ENCODE results near the gene ALKBH5.

The ALKBH5 gene

DNA sequence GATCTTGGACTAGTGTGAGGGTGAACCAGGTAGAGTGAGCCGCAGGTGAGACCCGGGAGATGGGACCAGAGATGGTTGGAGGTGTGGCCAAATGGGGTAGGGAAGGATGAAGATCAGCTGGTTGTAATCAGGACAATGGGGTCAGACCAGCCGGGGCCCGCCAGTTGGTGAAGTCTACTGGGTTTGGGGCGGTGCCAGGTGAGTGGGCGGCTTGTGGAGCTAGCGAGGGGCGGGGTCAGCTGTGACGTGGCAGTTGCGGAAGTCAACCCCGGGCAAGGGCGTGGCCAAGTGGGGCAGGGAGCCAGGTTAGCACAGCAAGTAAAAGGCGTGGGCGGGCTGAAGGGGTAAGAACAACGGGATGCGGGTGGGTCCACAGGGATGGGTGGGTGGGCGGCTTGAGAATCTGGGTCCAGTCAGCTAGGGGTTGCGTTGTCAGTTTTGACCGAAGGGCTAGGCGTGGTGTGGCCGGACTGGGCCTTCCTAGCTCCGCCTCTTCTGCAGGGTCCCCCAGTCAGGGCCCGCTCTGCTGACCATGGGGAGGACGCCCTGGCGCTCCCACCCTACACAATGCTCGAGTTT, 25.5 kb upstream of the ALKBH5 start:
- peak; percentile 93 to 97 for DNase-seq (ENCODE audit: low read depth in 2 of 2)

DNA sequence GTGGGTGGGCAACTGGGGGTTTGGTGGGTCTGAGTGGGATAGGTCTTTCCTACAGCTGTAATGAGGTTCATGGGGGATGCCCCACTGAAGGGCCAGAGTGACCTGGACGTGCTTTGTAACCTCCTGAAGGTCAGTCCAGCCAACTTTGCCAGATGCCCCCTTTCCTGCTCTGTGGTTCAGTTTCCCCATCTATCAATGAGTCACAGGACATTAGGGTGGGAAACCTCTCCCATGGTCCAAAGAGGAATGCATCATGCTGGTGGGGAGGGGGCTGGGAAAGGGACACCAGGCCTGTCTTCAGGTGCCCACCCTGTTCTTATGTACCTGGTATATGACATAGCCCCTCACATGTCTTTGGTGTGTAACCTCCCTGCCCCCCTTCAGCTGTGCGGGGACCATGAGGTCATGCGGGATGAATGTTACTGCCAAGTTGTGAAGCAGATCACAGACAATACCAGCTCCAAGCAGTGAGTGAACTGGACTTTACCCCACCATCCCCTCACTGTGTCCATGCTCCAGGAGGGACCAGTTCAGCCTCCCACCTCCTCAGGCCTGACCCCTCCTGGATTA, 24.0 kb upstream of the ALKBH5 start:
- DNase-seq (ENCODE audit: low read depth in 2 of 2), result no peak

DNA sequence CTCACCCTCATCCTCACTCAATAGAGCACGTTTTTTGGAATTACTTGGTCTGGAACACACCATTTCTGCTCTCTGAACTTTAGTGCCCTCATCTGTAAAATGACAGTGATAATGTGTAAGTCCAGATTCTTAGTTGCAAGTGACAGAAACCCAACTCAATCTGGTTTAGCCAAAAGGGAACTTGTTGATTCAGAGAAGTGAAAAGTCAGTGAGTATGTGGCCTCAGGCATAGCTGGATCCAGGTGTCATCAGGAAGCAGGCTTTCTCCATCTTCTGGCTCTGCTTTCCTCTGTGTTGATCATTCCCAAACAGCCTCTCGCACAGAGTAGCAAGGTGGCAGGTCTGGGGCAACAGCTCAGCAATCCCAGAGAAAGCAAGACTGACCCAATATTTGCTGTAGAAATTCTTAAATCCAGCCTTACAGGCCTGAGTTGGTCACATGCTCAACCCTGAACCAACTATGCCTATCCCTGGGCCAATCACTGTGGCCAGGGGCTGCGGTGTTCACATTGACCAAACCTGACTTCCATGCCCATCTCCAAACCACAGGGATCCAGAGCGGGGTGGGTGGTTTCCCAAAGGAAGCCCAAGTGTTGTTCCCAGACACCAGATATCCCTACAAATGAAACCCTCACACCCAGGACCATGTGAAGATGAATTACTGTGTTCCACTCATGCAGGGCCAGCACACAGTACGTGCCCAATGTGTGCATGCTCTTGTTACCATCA, 23.3 kb upstream of the ALKBH5 start:
- no peak for DNase-seq (ENCODE audit: low read depth in 2 of 2)

DNA sequence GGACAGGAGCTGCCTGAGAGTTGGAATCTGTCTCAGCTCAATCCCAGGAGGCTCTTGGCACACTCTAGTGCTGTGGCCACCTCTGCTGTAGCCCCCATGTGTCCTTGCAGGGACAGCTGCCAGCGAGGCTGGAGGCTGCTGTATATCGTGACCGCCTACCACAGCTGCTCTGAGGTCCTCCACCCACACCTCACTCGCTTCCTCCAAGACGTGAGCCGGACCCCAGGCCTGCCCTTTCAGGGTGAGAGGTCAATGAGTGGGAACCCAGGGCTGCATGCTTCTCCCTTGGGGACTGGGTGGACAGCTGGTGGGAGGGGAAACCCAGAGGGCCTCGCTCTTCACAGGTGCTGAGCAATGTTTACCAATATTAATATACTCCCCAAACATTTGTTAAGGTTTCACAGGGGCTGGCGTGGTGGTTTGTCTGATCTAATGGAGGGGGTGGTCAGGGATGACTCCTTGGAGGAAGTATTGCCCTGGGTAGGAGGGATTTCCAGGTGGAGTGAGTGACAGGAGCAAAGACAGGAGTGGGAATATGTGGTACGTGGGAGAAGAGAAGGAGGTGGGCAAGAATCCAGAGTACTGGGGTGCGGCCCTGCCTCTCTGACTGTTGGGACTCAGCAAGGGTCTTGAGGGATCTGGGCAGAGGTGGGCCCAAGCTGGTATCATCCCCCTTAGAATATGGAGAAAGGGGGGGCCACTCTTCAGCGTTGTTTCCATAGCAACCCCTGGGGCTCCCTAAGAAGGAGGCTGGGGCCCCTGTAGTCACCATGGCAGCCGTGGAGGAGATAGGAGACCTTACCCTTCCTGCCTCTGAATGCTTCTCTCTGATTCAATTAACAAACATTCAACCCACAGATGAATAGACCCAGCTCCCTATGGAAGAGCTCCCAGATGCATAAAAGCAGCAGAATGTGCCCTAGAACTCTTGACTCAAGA, 22.2 kb upstream of the ALKBH5 start:
- no peak for DNase-seq (ENCODE audit: low read depth in 2 of 2)

DNA sequence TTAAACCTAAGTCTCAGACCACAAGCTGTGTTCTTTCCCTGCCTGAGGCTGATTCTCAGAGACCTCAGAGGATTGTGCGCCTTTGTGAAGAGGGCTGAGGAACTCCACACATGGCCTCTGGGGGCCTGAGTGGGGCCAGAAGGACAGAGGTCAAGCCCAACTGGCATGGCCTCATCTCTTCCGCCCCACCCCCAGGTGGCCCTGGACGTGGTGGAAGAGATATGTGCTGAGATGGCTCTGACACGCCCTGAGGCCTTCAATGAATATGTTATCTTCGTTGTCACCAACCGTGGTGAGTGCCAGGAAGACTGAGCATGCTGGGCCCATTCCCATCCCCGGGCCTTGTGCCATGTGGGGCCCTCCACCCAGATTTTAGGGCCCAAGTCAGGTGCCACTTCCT, 20.1 kb upstream of the ALKBH5 start:
- DNase-seq (ENCODE audit: low read depth in 2 of 2), result no peak

DNA sequence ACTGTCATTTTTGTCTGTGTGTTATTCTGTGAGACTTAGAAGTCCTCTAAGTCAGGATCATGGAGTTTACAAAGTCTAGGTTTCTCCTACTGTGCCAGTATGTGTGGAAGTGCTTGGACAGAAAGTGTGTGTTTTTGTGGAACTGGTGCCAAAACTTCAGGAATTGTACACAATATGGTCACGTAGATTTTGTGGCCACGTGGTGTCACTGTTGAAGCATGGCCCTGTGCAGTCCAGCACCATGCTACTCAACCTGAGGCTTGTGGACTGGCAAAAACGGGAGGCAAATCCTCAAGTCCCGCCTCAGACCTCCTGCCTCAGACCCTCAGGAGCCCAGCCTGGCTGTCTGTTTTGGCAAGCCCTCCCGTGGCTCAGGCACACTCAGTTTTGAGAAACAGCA, 16.7 kb upstream of the ALKBH5 start:
- no peak for DNase-seq (ENCODE audit: low read depth in 2 of 2)

DNA sequence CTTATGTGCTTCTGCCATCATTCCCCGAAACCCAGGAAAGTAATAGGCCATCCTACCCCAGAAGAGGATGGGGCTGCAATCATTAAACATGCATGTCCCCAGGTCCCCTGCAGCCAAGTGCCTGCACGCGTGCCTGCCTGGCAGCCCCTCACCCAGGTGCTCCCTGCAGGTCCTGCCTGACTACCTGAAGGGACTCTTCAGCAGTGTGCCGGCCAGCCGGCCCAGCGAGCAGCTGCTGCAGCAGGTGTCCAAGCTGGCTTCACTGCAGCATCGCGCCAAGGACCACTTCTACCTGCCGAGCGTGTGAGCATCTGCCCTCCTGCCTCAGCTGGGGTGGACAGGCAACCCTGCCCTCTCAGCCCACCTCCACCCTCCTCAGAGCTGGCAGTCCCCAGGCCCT, 16.2 kb upstream of the ALKBH5 start:
- DNase-seq (ENCODE audit: low read depth in 2 of 2), result no peak

DNA sequence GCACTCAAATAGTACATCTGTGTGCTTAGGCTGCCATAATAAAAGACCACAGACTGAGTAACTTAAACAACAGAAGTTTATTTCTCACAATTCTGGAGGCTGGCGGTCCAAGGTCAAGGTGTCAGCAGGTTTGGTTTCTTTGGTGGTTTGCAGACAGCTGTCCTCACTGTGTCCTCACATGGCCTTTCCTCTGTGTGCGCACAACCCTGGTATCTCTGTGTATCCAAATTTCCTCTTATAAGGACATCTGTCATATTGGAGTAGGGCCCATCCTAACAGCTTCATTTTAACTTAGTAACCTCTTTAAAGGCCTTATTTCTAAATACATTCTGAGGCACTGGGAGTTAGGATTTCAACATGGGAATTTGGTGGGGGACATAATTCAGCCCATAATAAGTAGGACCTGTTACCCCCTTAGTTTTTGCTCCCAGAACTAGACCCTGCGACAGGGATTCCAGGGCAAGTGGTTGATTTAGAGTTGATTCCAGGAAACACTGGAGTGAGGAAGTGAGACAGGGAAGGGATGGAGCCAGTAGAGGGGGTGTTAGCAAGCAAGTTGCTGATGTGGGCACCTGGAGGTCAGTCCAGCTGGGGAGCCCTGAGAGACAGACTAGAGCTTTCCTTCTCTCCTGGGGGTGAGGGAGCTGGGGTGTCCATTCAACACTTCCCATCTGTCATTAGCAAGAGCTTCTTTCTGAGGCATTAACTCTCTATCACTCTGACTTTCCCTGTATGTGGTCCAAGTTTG, 10.9 kb upstream of the ALKBH5 start:
- no peak for DNase-seq (ENCODE audit: low read depth in 2 of 2)

DNA sequence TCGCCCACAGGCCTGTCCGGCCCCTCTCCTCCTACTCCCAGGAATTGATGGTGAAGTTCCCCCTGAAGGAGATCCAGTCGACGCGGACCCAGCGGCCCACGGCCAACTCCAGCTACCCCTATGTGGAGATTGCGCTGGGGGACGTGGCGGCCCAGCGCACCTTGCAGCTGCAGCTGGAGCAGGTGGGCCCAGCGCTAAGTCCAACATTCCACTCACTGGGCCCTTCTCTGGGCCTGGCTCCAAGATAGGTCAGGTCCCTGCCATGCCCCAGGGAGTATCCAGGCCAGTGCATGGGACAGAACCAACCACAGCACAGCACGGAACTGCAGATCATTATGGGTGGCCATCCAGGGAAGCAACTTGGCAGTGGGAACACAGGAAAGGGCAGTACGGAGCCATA, 9.9 kb upstream of the ALKBH5 start:
- no peak for DNase-seq (ENCODE audit: low read depth in 2 of 2)

DNA sequence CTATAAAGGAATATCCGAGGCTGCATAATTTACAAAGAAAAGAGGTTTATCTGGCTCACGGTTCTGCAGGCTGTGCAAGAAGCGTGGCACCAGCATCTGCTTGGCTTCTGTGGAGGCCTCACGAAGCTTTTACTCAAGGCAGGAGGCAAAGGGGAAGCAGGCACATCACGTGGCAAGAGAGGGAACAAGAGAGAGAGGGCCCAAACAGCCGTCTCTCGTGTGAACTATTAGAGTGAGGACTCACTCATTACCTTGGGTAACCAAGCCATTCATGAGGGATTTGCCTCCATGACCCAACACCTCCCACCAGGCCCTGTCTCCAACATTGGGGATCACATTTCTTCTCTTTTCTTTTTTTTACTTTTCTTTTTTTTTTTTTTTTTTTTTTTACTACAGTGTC, 7.5 kb upstream of the ALKBH5 start:
- DNase-seq (ENCODE audit: low read depth in 2 of 2), result no peak

DNA sequence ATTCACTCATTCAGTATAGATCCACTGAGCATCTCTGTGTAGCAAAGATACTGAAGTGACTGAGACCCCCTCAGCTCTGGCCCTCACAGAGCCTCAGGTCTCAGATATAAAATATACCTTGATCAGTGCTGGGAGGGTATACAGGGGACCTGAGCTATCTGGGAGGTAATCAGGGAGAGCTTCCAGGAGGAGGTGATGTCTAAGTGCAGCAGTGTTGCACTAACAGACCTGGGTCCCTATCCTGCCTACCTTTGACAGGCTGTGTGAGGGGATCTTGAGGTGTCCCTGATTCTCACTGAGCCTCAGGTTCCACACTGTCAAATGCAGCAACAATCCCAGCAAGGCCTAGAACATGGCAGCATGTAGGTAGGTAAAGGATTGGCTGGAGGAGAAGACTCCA, 6.5 kb upstream of the ALKBH5 start:
- no peak for DNase-seq (ENCODE audit: low read depth in 2 of 2)

DNA sequence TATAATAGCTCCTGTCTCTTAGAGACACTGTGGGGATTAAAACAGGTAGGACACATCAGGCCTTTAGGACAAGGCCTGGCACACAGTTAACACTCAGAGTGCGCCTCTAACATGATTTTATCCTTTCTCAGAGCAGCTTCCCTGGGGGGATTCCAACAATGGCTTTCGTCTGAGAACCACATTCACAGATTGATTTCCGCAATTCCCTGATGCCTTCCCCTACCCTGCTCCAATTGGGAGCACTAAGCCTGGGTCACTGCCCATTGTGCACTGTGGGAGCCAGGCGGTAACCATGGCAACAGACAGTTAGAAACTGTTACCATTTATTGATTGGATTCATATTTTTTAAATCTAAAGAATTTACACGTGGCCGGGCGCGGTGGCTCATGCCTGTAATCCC, 5.9 kb upstream of the ALKBH5 start:
- no peak for DNase-seq (ENCODE audit: low read depth in 2 of 2)

DNA sequence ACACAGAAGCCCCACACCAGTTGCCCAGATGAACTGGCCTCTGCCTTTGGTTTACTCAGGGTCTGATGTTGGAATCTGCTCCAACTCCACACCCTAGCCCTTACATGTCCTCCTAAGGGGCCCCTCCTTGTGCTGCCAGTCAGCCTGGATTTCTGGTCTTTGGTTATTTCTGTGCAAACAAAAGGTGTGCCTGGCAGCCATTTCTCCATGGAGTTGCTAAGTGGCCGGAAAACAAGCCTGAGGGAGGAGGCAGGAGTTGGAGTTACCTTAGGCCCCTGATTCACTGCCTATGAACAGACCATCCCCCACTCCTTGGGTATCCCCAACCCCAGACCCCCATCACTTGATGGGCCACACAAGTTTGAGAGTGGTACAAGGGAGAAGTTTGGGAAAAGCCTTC, 4.4 kb upstream of the ALKBH5 start:
- DNase-seq (ENCODE audit: low read depth in 2 of 2), result no peak

DNA sequence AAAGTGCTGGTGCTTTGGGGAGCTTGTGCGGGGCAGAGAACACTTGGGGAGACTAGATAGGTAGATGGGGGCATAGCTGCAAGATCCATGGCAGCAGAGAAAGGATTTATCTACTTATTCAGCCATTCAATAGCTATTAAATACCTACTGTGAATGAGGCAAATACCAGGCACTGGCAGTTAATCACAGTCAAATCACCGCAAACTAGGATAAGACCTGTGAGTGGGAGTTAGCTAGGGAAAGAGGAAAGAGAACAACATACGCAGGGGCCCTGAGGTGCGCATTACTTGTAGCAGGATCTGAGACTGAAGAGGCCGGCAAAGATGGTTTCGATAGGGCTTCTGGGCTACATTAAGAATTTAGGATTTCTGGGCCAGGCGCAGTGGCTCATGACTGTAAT, 3.8 kb upstream of the ALKBH5 start:
- DNase-seq (ENCODE audit: low read depth in 2 of 2), result no peak

DNA sequence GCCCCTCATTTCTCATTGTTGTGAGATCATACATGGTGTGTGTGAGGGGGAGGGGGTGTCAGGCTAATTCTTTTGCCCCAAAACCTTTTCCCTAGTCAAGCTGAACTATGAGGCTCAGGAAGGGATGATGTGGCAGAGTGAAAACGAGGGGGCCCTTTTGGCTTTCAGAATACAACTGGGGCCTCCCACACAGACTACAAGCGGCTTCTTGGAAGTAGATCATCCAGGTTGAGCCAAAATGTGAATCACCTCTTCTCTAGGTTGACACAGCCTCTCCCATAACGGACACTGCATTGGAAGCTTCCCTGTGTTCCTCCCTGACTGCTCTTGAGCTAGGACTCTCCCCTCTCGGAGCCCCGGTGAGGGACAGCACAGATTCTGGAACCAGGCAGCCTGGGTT, 2.3 kb upstream of the ALKBH5 start:
- peak; percentile 61 to 66 for DNase-seq (ENCODE audit: low read depth in 2 of 2)

DNA sequence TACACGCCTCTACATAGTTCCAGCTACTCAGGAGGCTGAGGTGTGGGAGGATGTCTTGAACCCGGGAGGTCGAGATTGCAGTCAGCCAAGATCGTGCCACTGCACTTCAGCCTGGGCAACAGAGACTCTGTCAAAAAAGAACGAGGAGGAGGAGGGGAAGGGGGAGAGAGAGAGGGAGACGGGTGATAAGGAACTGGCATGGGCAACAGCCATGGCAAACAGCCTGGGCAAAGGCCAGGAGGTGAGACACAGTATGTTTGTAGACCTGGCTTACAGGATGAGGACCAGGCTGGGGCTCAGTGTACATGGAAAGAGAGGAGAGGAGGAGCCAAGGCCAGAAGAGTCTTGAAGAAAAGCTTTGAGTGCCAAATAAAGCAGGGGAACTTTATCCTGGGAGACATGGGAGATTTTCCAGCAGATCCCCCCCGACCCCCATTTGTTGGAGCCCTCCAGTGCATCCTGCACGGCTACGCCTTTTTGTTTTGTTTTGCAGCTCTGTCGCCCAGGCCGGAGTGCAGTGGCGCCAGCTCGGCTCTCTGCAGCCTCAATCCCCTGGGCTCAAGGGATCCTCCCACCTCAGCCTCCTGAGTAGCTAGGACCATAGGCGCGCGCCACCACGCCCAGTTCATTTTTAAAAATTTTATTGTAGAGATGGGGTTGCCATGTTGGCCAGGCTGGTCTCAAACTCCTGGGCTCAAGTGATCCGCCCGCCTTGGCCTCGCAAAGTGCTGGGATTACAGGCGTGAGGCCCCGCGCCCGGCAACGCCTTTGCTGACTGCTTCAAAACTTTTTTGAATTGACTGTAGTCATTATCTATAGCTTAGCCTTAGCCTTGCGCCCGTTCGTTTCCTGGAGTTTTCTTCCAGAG, 1.3 kb upstream of the ALKBH5 start:
- DNase-seq (ENCODE audit: low read depth in 2 of 2), result no peak

DNA sequence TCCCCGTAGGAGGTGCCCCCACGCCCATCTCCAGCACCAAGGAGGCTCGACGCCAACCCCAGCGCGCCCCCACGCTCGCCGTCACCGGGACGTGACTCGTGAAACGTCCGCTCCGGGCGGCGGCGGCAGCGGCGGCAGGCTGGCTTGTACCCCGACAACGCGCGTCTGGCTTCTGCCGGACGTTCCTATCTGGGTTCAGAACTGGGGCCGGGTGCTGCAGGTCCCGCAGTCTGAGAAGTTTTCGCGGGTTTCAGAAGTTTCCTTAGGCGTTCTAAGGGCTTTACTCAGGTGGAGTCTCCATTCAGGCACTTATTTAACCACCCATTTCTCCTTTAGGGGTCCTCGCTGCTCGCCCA, 672 bp upstream of the ALKBH5 start:
- peak; percentile 71 to 82 for DNase-seq (ENCODE audit: low read depth in 2 of 2)

DNA sequence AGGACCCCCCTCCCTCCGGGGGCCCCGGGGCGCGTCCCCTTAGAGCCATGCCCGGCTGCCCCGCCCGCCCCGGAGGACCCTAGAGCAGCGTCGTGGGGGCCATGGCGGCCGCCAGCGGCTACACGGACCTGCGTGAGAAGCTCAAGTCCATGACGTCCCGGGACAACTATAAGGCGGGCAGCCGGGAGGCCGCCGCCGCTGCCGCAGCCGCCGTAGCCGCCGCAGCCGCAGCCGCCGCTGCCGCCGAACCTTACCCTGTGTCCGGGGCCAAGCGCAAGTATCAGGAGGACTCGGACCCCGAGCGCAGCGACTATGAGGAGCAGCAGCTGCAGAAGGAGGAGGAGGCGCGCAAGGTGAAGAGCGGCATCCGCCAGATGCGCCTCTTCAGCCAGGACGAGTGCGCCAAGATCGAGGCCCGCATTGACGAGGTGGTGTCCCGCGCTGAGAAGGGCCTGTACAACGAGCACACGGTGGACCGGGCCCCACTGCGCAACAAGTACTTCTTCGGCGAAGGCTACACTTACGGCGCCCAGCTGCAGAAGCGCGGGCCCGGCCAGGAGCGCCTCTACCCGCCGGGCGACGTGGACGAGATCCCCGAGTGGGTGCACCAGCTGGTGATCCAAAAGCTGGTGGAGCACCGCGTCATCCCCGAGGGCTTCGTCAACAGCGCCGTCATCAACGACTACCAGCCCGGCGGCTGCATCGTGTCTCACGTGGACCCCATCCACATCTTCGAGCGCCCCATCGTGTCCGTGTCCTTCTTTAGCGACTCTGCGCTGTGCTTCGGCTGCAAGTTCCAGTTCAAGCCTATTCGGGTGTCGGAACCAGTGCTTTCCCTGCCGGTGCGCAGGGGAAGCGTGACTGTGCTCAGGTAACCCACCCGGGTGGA, 759 bp downstream of the ALKBH5 start:
- peak; percentile 58 to 59 for DNase-seq (ENCODE audit: low read depth in 2 of 2)

DNA sequence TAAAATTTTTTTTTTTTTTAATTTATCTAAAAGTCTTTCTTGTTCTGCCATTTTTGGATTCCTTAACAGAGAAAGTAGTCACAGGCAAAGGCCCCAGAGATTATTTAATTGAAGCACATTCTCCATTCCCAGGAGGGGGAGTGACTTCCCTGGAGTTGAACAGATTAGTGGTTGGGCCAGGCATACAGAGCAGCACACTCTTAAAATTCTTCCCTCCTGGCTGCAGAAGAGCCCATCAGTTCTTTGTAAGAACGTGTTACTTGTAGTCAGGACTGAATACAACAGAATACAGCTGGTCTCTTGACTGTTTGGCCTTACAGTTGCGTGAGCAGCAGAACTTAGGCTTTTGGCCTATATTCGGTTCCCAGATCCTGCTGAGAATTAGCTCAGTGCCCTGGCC, 1.8 kb downstream of the ALKBH5 start:
- DNase-seq (ENCODE audit: low read depth in 2 of 2), result no peak
